Measurements from ENCODE around the gene GTF2H2C. TPM values are rescaled to one million over a fixed set of nuclear protein-coding genes. Genes with fewer than 3 reads are reported as not detected.

The GTF2H2C gene
- total and polyA plus RNA-seq, 9 of the 15 experiments (the other 6 are each of a cell fraction or from before 2014, with no cell fraction given), result 55.6 to 108 (median 87.7) TPM

DNA sequence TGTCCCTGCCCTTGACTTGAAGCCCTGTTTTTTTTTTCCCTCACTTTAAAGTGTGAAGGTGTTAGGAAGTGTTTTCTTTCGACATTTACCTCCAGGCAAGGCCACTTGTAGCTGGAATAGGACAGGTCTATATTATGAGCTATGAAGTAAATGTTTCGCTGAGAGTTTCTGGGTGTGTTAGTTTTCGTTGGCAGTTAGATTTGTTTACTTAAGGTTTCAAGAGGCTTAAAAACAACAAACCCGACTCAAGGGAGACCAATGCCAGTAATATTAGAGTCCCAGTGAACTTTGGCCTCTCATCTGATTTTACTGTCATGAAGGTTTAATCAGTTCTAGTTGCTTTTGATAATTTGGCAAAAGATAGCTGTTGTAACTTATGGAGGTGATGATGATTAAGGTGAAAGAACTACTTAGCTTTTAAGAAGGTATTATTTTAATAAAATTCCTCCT, 42.2 kb upstream of the GTF2H2C start (continued):
- TF ChIP-seq ATF3 (IDR thresholded peaks at IDR 0.05) (no peak), ATF3 (CRISPR knock-in tag; conservative IDR thresholded peaks at IDR 0.05) (no peak)
- TF ChIP-seq, protein P1, sequence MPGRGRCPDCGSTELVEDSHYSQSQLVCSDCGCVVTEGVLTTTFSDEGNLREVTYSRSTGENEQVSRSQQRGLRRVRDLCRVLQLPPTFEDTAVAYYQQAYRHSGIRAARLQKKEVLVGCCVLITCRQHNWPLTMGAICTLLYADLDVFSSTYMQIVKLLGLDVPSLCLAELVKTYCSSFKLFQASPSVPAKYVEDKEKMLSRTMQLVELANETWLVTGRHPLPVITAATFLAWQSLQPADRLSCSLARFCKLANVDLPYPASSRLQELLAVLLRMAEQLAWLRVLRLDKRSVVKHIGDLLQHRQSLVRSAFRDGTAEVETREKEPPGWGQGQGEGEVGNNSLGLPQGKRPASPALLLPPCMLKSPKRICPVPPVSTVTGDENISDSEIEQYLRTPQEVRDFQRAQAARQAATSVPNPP (IDR thresholded peaks at IDR 0.05; ENCODE audit: borderline replicate concordance, insufficient read depth, insufficient read length), result no peak

DNA sequence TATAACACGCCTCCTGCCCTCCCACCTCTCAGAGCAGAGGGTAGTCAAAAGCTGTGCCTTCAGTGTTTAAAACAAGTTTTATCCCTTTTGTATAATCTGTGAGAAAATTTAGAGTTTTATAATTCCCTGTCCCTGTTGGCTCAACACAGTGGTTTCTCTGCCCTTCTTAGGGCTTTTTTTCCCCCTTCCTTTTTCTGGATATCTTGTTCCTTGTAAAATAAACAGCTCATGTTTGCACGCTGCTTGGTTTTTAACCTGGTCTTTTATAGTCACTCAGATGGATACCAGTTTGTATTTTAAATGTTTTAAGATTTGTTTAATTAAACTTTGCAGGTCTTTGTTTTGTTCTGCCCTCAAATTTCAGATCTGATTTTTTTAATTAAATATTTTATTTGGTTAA, 40.7 kb upstream of the GTF2H2C start:
- DNase-seq (ENCODE audit: extremely low read depth in 1 of 4, low spot score in 3 of 4), result no peak
- H3K9me1 ChIP-seq (ENCODE audit: control insufficient read depth, insufficient read depth, low read length), result no peaks in the 10 kb centered on the region
- H3K9ac ChIP-seq (ENCODE audit: insufficient read depth in 1 of 2, low read depth in 2 of 2, low read length in 2 of 2), result no peak overlapping the region
- intact Hi-C loops (cut with micrococcal nuclease), result no loop called here
- BruUV-seq (replicated peaks), result no TSS peak
- in situ Hi-C loops (cut with MboI), result no loop called here
- no peak overlapping the region for H3K4me2 ChIP-seq (ENCODE audit: insufficient read depth, low read length)
- peaks cover 0 to 5% of the 10 kb centered on the region in 2 experiments; a peak in 1 of 5 replicates for H3K4me1 ChIP-seq (replicated peaks in 1 of 2; ENCODE audit: control insufficient read depth in 2 of 2, insufficient read depth in 2 of 2, low read length in 2 of 2)
- no peak overlapping the region for H2AFZ ChIP-seq (ENCODE audit: low read depth, low read length)
- H3K27ac ChIP-seq (ENCODE audit: extremely low read depth, low read depth, low read length), result no peak overlapping the region
- ChIA-PET POLR2A (interaction anchor here (0.7 to 1.5 kb wide), 3 partner anchors 8 to 14 kb away, joined by 3 to 4 read pairs (median 3); no protein-coding TSS in a partner anchor), CTCF (ENCODE audit: low intra/inter-chr PET ratio) (no interaction called here)
- ATAC-seq, result no peak
- no peak for FAIRE-seq
- no peaks in the 10 kb centered on the region for H3K79me2 ChIP-seq (ENCODE audit: control insufficient read depth, insufficient read depth, low read length)
- H4K20me1 ChIP-seq (replicated peaks; ENCODE audit: control insufficient read depth, insufficient read depth, low read length), result no peaks in the 10 kb centered on the region
- H3K9me3 ChIP-seq (replicated peaks; ENCODE audit: control insufficient read depth, insufficient read depth, low read depth, low read length), result no peaks in the 10 kb centered on the region
- H3K27me3 ChIP-seq (ENCODE audit: control insufficient read depth in 2 of 2, insufficient read depth in 2 of 2, low read length in 2 of 2), result peaks cover 7 to 16% of the 10 kb centered on the region in 2 experiments; a peak in 3 of 5 replicates
- H3K4me3 ChIP-seq, result no peak overlapping the region
- 3% methylated on average over 2 of the region's 2 CpGs for WGBS (ENCODE audit: insufficient coverage, low coverage, missing lambda C conversion rate)
- no peaks in the 10 kb centered on the region for H3K36me3 ChIP-seq (ENCODE audit: control insufficient read depth, insufficient read depth, low read length)
- TF ChIP-seq MECOM (CRISPR knock-in tag; IDR thresholded peaks at IDR 0.05) (no peak), BCOR (IDR thresholded peaks at IDR 0.05) (no peak), BRD9 (IDR thresholded peaks at IDR 0.05; ENCODE audit: low read depth, partially characterized antibody) (no peak), HDAC2 (IDR thresholded peaks at IDR 0.05) (no peak), IRF1 (CRISPR knock-in tag; IDR thresholded peaks at IDR 0.05; ENCODE audit: borderline replicate concordance) (no peak), TSHZ1 (CRISPR knock-in tag; IDR thresholded peaks at IDR 0.05) (no peak), TAF15 (IDR thresholded peaks at IDR 0.05; ENCODE audit: low read depth, low read length) (no peak), SAFB (IDR thresholded peaks at IDR 0.05; ENCODE audit: borderline replicate concordance, low read depth, low read length) (no peak), ELF4 (CRISPR knock-in tag; IDR thresholded peaks at IDR 0.05) (no peak), ZNF146 (CRISPR knock-in tag; IDR thresholded peaks at IDR 0.05; ENCODE audit: unreplicated experiment) (no peak), ELF1 (tag; IDR thresholded peaks at IDR 0.05) (no peak), BACH1 (tag; IDR thresholded peaks at IDR 0.05) (no peak)
- TF ChIP-seq, protein P2, sequence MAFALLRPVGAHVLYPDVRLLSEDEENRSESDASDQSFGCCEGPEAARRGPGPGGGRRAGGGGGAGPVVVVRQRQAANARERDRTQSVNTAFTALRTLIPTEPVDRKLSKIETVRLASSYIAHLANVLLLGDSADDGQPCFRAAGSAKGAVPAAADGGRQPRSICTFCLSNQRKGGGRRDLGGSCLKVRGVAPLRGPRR (CRISPR knock-in tag; IDR thresholded peaks at IDR 0.05), result no peak

All from K562 (cell line).